Measurements from ENCODE around the gene PLXNA2. TPM values are rescaled to one million over a fixed set of nuclear protein-coding genes. Genes with fewer than 3 reads are reported as not detected.

Gene PLXNA2
- total and polyA plus RNA-seq, 2 donors (not counting 1 experiment from before 2014, with no cell fraction given), result 0.31 to 1.2 TPM

GRCh38 chr1:208273386-208274017 lies 29.3 kb upstream of the PLXNA2 start:
- ChIA-PET POLR2A (no interaction called here), CTCF (no interaction called here)
- Histone ChIP-seq H3K9me3 (ENCODE audit: control extremely low read depth in 1 of 3, control insufficient read depth in 2 of 3, insufficient read depth in 1 of 3, low read length in 2 of 3) (no peaks in the 10 kb centered on the region), H3K36me3 (replicated peaks in 1 of 2; ENCODE audit: control extremely low read depth in 1 of 2, control insufficient read depth in 1 of 2, extremely low read depth in 1 of 2, insufficient read depth in 2 of 2, low read length in 1 of 2) (no peaks in the 10 kb centered on the region), H3K4me2 (replicated peaks; ENCODE audit: low read depth, low read length, poor library complexity, severe bottlenecking) (no peak overlapping the region), H3K27ac (ENCODE audit: low read length in 2 of 2) (no peak overlapping the region), H3K4me1 (ENCODE audit: control insufficient read depth in 2 of 2, insufficient read depth in 2 of 2, low read length in 2 of 2) (no peaks in the 10 kb centered on the region), H3K79me2 (ENCODE audit: control insufficient read depth, insufficient read depth, low read length) (no peaks in the 10 kb centered on the region), H3K27me3 (replicated peaks in 1 of 4; ENCODE audit: control extremely low read depth in 1 of 4, control insufficient read depth in 3 of 4, insufficient read depth in 4 of 4, low read length in 3 of 4) (peaks cover 0 to 11% (median 5%) of the 10 kb centered on the region in 4 experiments), H2AFZ (ENCODE audit: insufficient read depth, low read depth, low read length, poor library complexity, severe bottlenecking) (no peak overlapping the region), H4K20me1 (ENCODE audit: control insufficient read depth, insufficient read depth, low read length, poor library complexity, severe bottlenecking) (no peaks in the 10 kb centered on the region), H3K9ac (ENCODE audit: low read length) (no peak overlapping the region), H3K4me3 (ENCODE audit: control extremely low read depth in 1 of 5, extremely low read depth in 1 of 5, insufficient read depth in 1 of 5, low read depth in 2 of 5, low read length in 4 of 5) (no peak overlapping the region)
- Mint-ChIP-seq H3K27ac (no peak overlapping the region), H3K4me1 (no peaks in the 10 kb centered on the region), H3K4me3 (no peak overlapping the region), H3K27me3 (peaks cover 59% of the 10 kb centered on the region), H3K9me3 (ENCODE audit: insufficient read depth) (no peaks in the 10 kb centered on the region)
- DNase-seq, result no peak
- intact Hi-C loops (cut with micrococcal nuclease), result no loop called here
- TF ChIP-seq EZH2 (IDR thresholded peaks at IDR 0.05; ENCODE audit: borderline replicate concordance, insufficient read depth, low read depth, low read length, poor library complexity, severe bottlenecking) (no peak), CTCF (IDR thresholded peaks at IDR 0.05) (no peak)
- WGBS (ENCODE audit: insufficient coverage), result 91% methylated on average over 6 of the region's 6 CpGs
- no peak for ATAC-seq (ENCODE audit: low read depth)

GRCh38 chr1:208272713-208273112 lies 28.5 kb upstream of the PLXNA2 start:
- ChIA-PET POLR2A (no interaction called here), CTCF (no interaction called here)
- H3K27me3 ChIP-seq (replicated peaks in 1 of 4; ENCODE audit: control extremely low read depth in 1 of 4, control insufficient read depth in 3 of 4, insufficient read depth in 4 of 4, low read length in 3 of 4), result peaks cover 0 to 11% (median 4%) of the 10 kb centered on the region in 4 experiments
- H4K20me1 ChIP-seq (ENCODE audit: control insufficient read depth, insufficient read depth, low read length, poor library complexity, severe bottlenecking), result no peaks in the 10 kb centered on the region
- H3K27ac Mint-ChIP-seq, result no peak overlapping the region
- no peak overlapping the region for H3K9ac ChIP-seq (ENCODE audit: low read length)
- WGBS (ENCODE audit: insufficient coverage), result 100% methylated on average over 1 of the region's 1 CpG
- no peak overlapping the region for H3K27ac ChIP-seq (ENCODE audit: low read length in 2 of 2)
- no peaks in the 10 kb centered on the region for H3K36me3 ChIP-seq (replicated peaks in 1 of 2; ENCODE audit: control extremely low read depth in 1 of 2, control insufficient read depth in 1 of 2, extremely low read depth in 1 of 2, insufficient read depth in 2 of 2, low read length in 1 of 2)
- no peaks in the 10 kb centered on the region for H3K9me3 Mint-ChIP-seq (ENCODE audit: insufficient read depth)
- H3K4me3 ChIP-seq (ENCODE audit: control extremely low read depth in 1 of 5, extremely low read depth in 1 of 5, insufficient read depth in 1 of 5, low read depth in 2 of 5, low read length in 4 of 5), result no peak overlapping the region
- H3K4me2 ChIP-seq (replicated peaks; ENCODE audit: low read depth, low read length, poor library complexity, severe bottlenecking), result no peak overlapping the region
- no peak overlapping the region for H2AFZ ChIP-seq (ENCODE audit: insufficient read depth, low read depth, low read length, poor library complexity, severe bottlenecking)
- H3K79me2 ChIP-seq (ENCODE audit: control insufficient read depth, insufficient read depth, low read length), result no peaks in the 10 kb centered on the region
- TF ChIP-seq EZH2 (IDR thresholded peaks at IDR 0.05; ENCODE audit: borderline replicate concordance, insufficient read depth, low read depth, low read length, poor library complexity, severe bottlenecking) (no peak), CTCF (IDR thresholded peaks at IDR 0.05) (no peak)
- no peaks in the 10 kb centered on the region for H3K4me1 Mint-ChIP-seq
- intact Hi-C loops (cut with micrococcal nuclease), result no loop called here
- no peak overlapping the region for H3K4me3 Mint-ChIP-seq
- H3K9me3 ChIP-seq (ENCODE audit: control extremely low read depth in 1 of 3, control insufficient read depth in 2 of 3, insufficient read depth in 1 of 3, low read length in 2 of 3), result no peaks in the 10 kb centered on the region
- H3K27me3 Mint-ChIP-seq, result peaks cover 66% of the 10 kb centered on the region
- no peak for ATAC-seq (ENCODE audit: low read depth)
- no peaks in the 10 kb centered on the region for H3K4me1 ChIP-seq (ENCODE audit: control insufficient read depth in 2 of 2, insufficient read depth in 2 of 2, low read length in 2 of 2)
- DNase-seq, result no peak
